T47D (cell line): Measurements from ENCODE around the gene BEAN1.

Experiments
- DNase-seq, 2 experiments: peaks; one replicate each; pipeline versions ENCODE4 v3.0.0 to v3.0.0-alpha.2; 2011 to 2012; ENCODE audit warnings: low read depth in 1 of 2, low spot score in 1 of 2
- JUND ChIP-seq: IDR thresholded peaks from 2 replicates; pipeline ENCODE4 v1.6.1; 2012; ENCODE audit warnings: low read depth
- in situ Hi-C: cut with HindIII; loops from 2 replicates; pipeline ENCODE4 v1.10.0; 2016; ENCODE audit warnings: low sequenced_read_pairs, low pct_unique_long_range_greater_than_20kb

Gene BEAN1

GRCh38 chr16:66429290-66429962 is 2.3 kb downstream of the BEAN1 start:
- no peak for TF ChIP-seq JUND
- in situ Hi-C loops, result no loop called here
- no peak for DNase-seq

- TF ChIP-seq JUND, result no peak
- no peak for DNase-seq
- in situ Hi-C loops, result no loop called here
These were observed 3.1 kb downstream of the BEAN1 start for GRCh38 chr16:66430214-66430613.

- in situ Hi-C loops, result no loop called here
- TF ChIP-seq JUND, result no peak
- no peak for DNase-seq
These were observed 4.7 kb downstream of the BEAN1 start for GRCh38 chr16:66431760-66432159.

GRCh38 chr16:66432429-66432828 is 5.3 kb downstream of the BEAN1 start:
- in situ Hi-C loops, result no loop called here
- no peak for TF ChIP-seq JUND
- no peak for DNase-seq

GRCh38 chr16:66434619-66435430 is 7.7 kb downstream of the BEAN1 start:
- DNase-seq, result no peak
- in situ Hi-C loops, result no loop called here
- TF ChIP-seq JUND, result no peak

GRCh38 chr16:66435896-66436295 is 8.8 kb downstream of the BEAN1 start:
- in situ Hi-C loops, result no loop called here
- TF ChIP-seq JUND, result no peak
- no peak for DNase-seq

- no peak for TF ChIP-seq JUND
- in situ Hi-C loops, result no loop called here
- no peak for DNase-seq
These were observed 10.4 kb downstream of the BEAN1 start for GRCh38 chr16:66437391-66437945.

- in situ Hi-C loops, result no loop called here
- TF ChIP-seq JUND, result no peak
- DNase-seq, result no peak
These were observed 11.4 kb downstream of the BEAN1 start for GRCh38 chr16:66438536-66438935.

- in situ Hi-C loops, result no loop called here
- no peak for TF ChIP-seq JUND
- DNase-seq, result no peak
These were observed 12.1 kb downstream of the BEAN1 start for GRCh38 chr16:66439051-66439730.

- in situ Hi-C loops, result no loop called here
- no peak for DNase-seq
- no peak for TF ChIP-seq JUND
These were observed 13.2 kb downstream of the BEAN1 start for GRCh38 chr16:66440271-66440802.

GRCh38 chr16:66440970-66441369 is 13.9 kb downstream of the BEAN1 start:
- DNase-seq, result no peak
- TF ChIP-seq JUND, result no peak
- in situ Hi-C loops, result no loop called here

- TF ChIP-seq JUND, result no peak
- DNase-seq, result no peak
- in situ Hi-C loops, result no loop called here
These were observed 14.7 kb downstream of the BEAN1 start for GRCh38 chr16:66441586-66442375.
